Measurements from ENCODE around the gene TTC13. TPM values are rescaled to one million over a fixed set of nuclear protein-coding genes. Genes with fewer than 3 reads are reported as not detected.
"Not testable (repeated sequence)": the region's sequence is repeated elsewhere in the genome, so short reads cannot be mapped to it uniquely, and the experiment has no call there.

TTC13 gene
- polyA plus RNA-seq, 3 donors, result 16.8 to 21.0 (median 17.8) TPM

GRCh38 chr1:230992100-230992774 lies 13.6 kb upstream of the TTC13 start:
- no peak for DNase-seq (ENCODE audit: low read depth in 3 of 3, low spot score in 2 of 3)

GRCh38 chr1:230987448-230987847 lies 8.8 kb upstream of the TTC13 start:
- DNase-seq (ENCODE audit: low read depth in 3 of 3, low spot score in 2 of 3), result no peak

GRCh38 chr1:230986976-230987375 lies 8.3 kb upstream of the TTC13 start:
- DNase-seq (ENCODE audit: low read depth in 3 of 3, low spot score in 2 of 3), result no peak

- DNase-seq (ENCODE audit: low read depth in 3 of 3, low spot score in 2 of 3), result no peak
Observed at GRCh38 chr1:230985711-230986110, 7.0 kb upstream of the TTC13 start.

- DNase-seq (ENCODE audit: low read depth in 3 of 3, low spot score in 2 of 3), result not testable (repeated sequence)
Observed at GRCh38 chr1:230984622-230985515, 6.2 kb upstream of the TTC13 start.

- no peak for DNase-seq (ENCODE audit: low read depth in 3 of 3, low spot score in 2 of 3)
Observed at GRCh38 chr1:230983811-230984210, 5.2 kb upstream of the TTC13 start.

- no peak for DNase-seq (ENCODE audit: low read depth in 3 of 3, low spot score in 2 of 3)
Observed at GRCh38 chr1:230982696-230983095, 4.0 kb upstream of the TTC13 start.

- DNase-seq (ENCODE audit: low read depth in 3 of 3, low spot score in 2 of 3), result no peak
Observed at GRCh38 chr1:230979952-230980351, 1.3 kb upstream of the TTC13 start.

GRCh38 chr1:230979389-230979716 lies 692 bp upstream of the TTC13 start:
- no peak for DNase-seq (ENCODE audit: low read depth in 3 of 3, low spot score in 2 of 3)

- peak in 2 of 3 donors; percentile 5 to 6 for DNase-seq (ENCODE audit: low read depth in 3 of 3, low spot score in 2 of 3)
Observed at GRCh38 chr1:230977761-230978490, 735 bp downstream of the TTC13 start.

GRCh38 chr1:230976825-230977747 lies 1.6 kb downstream of the TTC13 start:
- DNase-seq (ENCODE audit: low read depth in 3 of 3, low spot score in 2 of 3), result no peak

GRCh38 chr1:230976360-230976759 lies 2.3 kb downstream of the TTC13 start:
- no peak for DNase-seq (ENCODE audit: low read depth in 3 of 3, low spot score in 2 of 3)

- no peak for DNase-seq (ENCODE audit: low read depth in 3 of 3, low spot score in 2 of 3)
Observed at GRCh38 chr1:230975636-230976035, 3.0 kb downstream of the TTC13 start.

GRCh38 chr1:230972855-230973271 lies 5.8 kb downstream of the TTC13 start:
- DNase-seq (ENCODE audit: low read depth in 3 of 3, low spot score in 2 of 3), result no peak

- no peak for DNase-seq (ENCODE audit: low read depth in 3 of 3, low spot score in 2 of 3)
Observed at GRCh38 chr1:230971771-230972170, 6.9 kb downstream of the TTC13 start.

GRCh38 chr1:230970432-230970831 lies 8.2 kb downstream of the TTC13 start:
- no peak for DNase-seq (ENCODE audit: low read depth in 3 of 3, low spot score in 2 of 3)

GRCh38 chr1:230966358-230966873 lies 12.2 kb downstream of the TTC13 start:
- no peak for DNase-seq (ENCODE audit: low read depth in 3 of 3, low spot score in 2 of 3)

- no peak for DNase-seq (ENCODE audit: low read depth in 3 of 3, low spot score in 2 of 3)
Observed at GRCh38 chr1:230965535-230965934, 13.1 kb downstream of the TTC13 start.

GRCh38 chr1:230964896-230965295 lies 13.8 kb downstream of the TTC13 start:
- no peak for DNase-seq (ENCODE audit: low read depth in 3 of 3, low spot score in 2 of 3)

GRCh38 chr1:230958370-230958769 lies 20.3 kb downstream of the TTC13 start:
- no peak for DNase-seq (ENCODE audit: low read depth in 3 of 3, low spot score in 2 of 3)
